GM12865 (cell line): ENCODE results near the gene INTS11.

Source experiments
- DNase-seq: peaks from one replicate; pipeline ENCODE4 v3.0.0; 2010; ENCODE audit warnings: low read depth
- H3K4me3 ChIP-seq: 2 replicates; pipeline ENCODE4 v1.5.1; 2011; ENCODE audit warnings: mild to moderate bottlenecking, low read depth, low read length, control low read depth
- CTCF ChIP-seq: IDR thresholded peaks from 2 replicates; pipeline ENCODE4 v1.5.1; 2011; ENCODE audit warnings: low read length, control low read depth, low read depth, inconsistent platforms; ENCODE audit not compliant: insufficient read depth; ENCODE audit errors: missing control alignments

INTS11 gene

GRCh38 chr1:1356796-1357401 is 32.4 kb upstream of the INTS11 start:
- no peak for TF ChIP-seq CTCF
- no peak overlapping the region for H3K4me3 ChIP-seq

GRCh38 chr1:1356166-1356795 is 31.8 kb upstream of the INTS11 start:
- H3K4me3 ChIP-seq = no peak overlapping the region

More at GRCh38 chr1:1356796-1357401, 32.4 kb upstream of the INTS11 start:
- no peak for DNase-seq

GRCh38 chr1:1355416-1355815 is 31.0 kb upstream of the INTS11 start:
- TF ChIP-seq CTCF = no peak
- DNase-seq = no peak
- H3K4me3 ChIP-seq = no peak overlapping the region

More at GRCh38 chr1:1356166-1356795, 31.8 kb upstream of the INTS11 start:
- no peak for TF ChIP-seq CTCF
- no peak for DNase-seq

- no peak for DNase-seq
- no peak for TF ChIP-seq CTCF
- H3K4me3 ChIP-seq = no peak overlapping the region
Measured at GRCh38 chr1:1354271-1355247, 30.1 kb upstream of the INTS11 start.

GRCh38 chr1:1353389-1354151 is 29.1 kb upstream of the INTS11 start:
- no peak for DNase-seq
- TF ChIP-seq CTCF = no peak
- H3K4me3 ChIP-seq = no peak overlapping the region

GRCh38 chr1:1352786-1353388 is 28.4 kb upstream of the INTS11 start:
- DNase-seq = no peak
- H3K4me3 ChIP-seq = no peak overlapping the region
- TF ChIP-seq CTCF = no peak
